Inferior parietal cortex (tissue), 1 donor: Measurements from ENCODE around the gene NPLOC4.

Experiments used
- DNase-seq: peaks from one replicate; pipeline ENCODE4 v3.0.0-alpha.2; 2016; ENCODE audit errors: extremely low spot score

Gene NPLOC4

DNA sequence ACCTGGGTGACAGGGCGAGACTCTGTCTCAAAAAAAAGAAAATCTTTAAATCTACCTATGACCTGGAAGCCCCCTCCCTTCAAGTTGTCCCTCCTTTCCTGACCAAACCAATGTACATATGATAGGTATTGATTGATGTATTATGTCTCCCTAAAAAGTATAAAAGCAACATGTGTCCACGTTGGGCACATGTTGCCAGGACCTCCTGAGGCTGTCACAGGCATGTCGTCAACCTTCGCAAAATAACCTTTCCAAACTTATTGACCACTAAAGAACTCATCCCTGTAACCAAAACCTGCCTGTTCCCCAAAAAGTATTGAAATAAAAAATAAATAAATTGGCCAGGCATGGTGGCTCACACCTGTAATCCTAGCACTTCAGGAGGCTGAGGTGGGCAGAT lies 25.1 kb upstream of the NPLOC4 start:
- DNase-seq, result no peak

DNA sequence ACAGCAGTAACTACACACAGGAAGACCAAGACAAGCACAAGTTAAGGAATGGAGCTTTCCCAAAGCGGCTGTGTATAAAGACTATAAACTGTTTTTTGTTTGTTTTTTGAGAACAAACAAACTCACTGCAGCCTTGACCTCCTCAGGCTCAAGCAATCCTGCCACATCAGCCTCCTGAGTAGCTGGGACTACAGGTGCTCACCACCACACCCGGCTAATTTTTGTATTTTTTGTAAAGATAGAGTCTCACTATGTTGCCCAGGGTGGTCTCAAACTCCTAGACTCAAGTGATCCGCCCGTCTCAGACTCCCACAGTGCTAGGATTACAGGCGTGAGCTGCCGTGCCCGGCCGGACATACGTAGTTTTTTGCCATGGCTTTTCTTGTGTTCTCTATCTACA lies 23.5 kb upstream of the NPLOC4 start:
- DNase-seq, result no peak

- no peak for DNase-seq
These were observed 22.1 kb upstream of the NPLOC4 start for GRCh38 chr17:81659038-81659437.

DNA sequence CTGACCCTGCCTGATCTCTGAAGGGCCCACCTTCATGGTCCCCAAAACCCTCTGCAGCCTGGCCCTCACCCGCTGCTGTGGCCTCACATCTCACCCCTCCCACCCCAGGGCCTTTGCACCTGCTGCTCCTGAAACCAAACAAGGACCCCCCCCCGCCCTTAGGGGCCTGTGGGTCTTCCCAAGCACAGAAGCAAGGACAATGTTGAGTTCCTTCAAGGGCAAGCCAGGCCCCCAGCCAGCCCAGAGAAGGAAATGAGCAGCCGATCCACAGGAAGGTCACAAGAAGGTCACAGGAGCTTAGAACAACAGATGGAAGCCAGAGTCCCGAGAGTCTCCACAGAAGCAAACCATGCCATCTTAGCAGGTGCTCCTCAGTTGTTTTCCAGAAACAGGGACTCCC lies 19.9 kb upstream of the NPLOC4 start:
- no peak for DNase-seq

GRCh38 chr17:81656118-81656743 lies 19.3 kb upstream of the NPLOC4 start, which contains the start of gene PDE6G:
PDE6G (minus strand) TSS chr17:81656542; CDS start chr17:81653305, 3,237 bp downstream.
- no peak for DNase-seq

- DNase-seq, result no peak
These were observed 18.6 kb upstream of the NPLOC4 start for GRCh38 chr17:81655378-81656117.

- no peak for DNase-seq
These were observed 16.2 kb upstream of the NPLOC4 start for GRCh38 chr17:81652906-81653771.

DNA sequence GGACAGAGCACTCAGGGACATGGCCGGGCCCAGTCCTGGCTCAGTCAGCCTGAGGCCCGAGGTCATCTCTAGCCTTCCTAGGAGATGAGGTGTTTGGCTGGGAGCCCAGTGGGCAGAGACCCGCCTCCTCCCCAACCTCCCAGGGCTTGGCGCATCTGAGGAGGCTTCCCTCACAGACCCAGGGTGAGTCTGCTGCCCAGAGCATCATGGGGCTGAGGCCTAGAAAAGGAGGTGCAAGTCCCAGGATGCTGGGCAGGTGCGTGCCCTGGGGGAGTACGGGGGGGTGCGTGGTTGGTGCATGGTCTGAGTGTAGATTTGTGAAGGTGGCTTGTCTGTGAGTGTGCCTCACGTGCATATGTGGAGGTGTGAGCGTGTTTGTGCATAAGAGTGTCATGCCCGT lies 14.8 kb upstream of the NPLOC4 start:
- no peak for DNase-seq

- no peak for DNase-seq
These were observed 14.0 kb upstream of the NPLOC4 start for GRCh38 chr17:81650951-81651350.

- DNase-seq, result no peak
These were observed 11.8 kb upstream of the NPLOC4 start for GRCh38 chr17:81648707-81649085.

DNA sequence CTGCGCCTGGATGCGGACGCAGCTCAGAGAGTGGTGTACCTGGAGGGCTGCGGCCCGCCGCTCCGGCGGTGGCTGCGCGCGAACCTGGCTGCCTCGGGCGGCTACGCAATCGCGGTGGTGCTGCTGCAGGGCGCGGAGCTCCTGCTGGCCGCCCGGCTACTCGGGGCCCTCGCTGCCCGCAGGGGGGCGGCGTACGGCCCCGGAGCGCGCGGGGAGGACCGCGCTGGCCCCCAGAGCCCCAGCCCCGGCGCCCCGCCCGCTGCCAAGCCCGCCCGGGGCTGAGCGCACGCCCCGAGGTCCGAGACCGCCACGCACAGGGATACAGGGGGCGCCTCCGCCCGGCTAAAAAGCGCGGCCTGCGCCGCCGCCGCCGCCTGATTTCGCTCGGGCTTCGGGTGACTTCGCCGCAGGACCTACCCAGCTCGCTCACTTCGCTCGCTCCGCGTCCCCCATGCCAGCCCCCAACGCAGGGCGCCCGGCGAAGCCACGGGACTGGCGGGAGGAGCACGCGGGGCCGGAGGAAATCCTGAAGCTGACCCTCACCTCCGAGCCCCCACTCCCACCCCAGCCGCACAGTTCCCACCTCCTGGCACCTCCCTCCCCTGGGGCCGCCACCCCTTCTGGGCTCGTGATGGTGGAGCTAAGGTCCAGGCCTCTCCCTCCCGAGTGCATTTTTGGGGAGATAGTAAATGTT lies 11.2 kb upstream of the NPLOC4 start:
- no peak for DNase-seq

DNA sequence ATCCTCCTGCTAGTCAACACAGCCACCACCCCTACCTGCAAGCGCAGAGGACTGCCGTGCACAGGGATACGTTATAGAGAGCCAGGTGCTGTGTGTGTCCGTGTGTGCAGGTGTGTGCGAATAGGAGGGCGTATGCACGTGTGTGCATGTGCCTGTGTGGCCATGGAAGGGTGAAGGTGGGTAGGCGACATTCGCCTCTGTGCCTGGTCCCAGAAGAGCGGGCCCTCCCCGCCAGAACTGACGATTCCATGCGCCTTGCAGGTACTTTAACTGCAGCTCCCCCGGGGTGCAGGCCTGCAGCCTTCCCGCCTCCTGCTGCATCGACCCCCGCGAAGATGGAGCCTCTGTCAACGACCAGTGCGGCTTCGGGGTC lies 10.7 kb upstream of the NPLOC4 start:
- DNase-seq, result no peak

GRCh38 chr17:81646869-81647600 lies 10.1 kb upstream of the NPLOC4 start:
- DNase-seq, result no peak

DNA sequence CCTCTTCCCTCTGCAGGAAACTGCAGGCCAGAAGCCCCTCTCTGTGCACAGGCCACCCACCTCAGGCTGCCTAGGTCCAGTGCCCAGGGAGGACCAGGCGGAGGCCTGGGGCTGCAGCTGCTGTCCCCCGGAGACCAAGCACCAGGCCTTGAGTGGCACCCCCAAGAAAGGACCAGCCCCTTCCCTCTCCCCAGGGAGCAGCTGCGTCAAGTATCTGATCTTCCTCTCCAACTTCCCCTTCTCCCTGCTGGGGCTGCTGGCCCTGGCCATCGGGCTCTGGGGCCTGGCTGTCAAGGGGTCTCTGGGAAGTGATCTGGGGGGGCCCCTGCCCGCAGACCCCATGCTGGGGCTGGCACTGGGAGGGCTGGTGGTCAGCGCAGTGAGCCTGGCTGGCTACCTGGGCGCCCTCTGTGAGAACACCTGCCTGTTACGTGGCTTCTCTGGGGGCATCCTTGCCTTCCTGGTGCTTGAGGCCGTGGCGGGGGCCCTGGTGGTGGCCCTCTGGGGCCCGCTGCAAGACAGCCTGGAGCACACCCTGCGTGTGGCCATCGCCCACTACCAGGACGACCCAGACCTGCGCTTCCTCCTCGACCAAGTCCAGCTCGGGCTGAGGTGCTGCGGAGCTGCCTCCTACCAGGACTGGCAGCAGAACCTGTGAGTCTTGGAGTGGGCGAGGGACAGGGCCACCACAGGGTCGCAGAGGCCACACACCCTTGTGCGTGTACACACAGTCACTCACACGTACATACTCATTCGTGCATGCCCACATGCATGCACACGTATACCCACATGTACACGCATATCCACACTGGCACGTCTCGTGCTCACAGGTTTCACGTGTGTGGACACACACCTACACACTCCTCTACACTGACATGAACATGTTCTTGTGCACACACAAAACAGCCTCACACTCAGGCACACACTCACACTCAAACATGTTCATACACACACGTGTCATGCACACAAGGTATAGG lies 8.4 kb upstream of the NPLOC4 start:
- DNase-seq, result no peak

DNA sequence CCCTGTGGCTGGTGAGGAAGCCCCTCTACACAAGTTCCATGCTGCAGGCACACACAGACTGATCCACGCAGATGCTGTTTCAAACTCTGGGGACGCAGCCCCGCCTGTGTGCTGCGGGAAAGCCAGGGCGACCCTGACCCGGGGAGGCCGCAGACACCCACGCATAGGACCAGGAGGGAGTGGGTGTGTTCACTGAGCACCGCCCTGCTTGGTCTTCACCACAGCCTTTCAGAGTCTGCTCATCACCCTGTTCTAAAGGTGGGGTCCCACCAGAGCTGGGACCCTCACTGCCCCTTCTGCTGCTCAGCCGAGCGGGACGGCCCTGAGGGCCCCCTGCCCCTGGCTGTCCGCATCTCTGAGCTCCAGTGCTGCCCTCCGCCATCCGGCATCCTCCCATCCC lies 7.6 kb upstream of the NPLOC4 start:
- DNase-seq, result no peak

GRCh38 chr17:81641825-81642489 lies 5.0 kb upstream of the NPLOC4 start:
- DNase-seq, result no peak

DNA sequence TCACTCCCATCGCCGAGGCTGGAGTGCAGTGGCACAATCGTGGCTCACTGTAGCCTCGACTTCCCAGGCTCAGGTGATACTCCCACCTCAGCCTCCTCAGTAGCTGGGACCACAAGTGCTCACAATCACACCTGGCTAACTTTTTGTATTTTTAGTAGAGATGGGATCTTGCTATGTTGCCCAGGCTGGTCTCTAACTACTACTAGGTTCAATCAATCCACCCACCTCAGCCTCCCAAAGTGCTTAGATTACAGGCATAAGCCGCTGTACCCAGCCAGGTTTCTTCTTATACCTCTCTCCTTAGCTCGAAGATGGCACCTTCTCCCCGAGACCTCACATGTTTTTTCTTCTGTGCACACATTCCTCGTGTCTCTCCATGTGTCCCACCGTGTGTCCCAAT lies 3.1 kb upstream of the NPLOC4 start:
- no peak for DNase-seq

DNA sequence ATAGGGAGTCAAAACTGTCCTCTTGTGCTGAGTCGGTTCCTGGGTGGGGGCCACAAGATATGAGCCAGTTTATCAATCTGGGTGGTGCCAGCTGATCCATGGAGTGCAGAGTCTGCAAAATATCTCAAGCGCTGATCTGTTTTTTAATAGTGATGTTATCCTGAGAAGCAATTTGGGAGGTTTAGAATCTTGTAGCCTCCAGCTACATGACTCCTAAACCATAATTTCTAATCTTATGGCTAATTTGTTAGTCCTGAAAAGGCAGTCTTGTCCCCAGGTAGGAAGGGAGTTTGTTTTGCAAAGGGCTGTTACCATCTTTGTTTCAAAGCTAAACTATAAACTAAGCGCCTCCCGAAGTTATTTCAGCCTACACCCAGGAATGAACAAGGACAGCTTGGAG lies 1.8 kb upstream of the NPLOC4 start:
- no peak for DNase-seq

GRCh38 chr17:81635973-81636504 lies 873 bp downstream of the NPLOC4 start:
- DNase-seq, result no peak
